ENCODE results near the gene GRB10.

GRB10 gene

DNA sequence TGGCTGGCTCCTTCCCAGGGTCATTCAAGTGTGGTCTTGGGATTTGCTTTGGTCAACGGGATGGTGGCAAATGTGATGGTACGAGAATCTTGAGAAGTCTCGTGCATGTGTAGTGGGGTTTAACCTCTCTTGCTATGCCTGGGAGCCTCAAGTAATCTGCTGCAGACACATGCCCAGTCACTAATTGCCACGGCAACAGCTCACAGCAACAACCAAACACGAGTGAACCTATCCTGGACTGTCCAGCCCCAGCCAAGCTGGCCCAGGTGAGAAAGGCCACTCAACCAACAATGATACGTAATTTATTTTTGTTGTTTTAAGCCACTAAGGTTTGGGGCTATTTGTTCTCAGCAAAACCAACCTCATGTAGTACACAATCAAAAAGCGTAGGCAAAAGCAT lies 179.4 kb downstream of the GRB10 start:
- ATAC-seq = no peak
- no peak for TF ChIP-seq OSR1 (CRISPR knock-in tag; IDR thresholded peaks at IDR 0.05)
- TF ChIP-seq BACH2 (CRISPR knock-in tag; IDR thresholded peaks at IDR 0.05; ENCODE audit: borderline replicate concordance) = no peak
- TF ChIP-seq, protein P1, sequence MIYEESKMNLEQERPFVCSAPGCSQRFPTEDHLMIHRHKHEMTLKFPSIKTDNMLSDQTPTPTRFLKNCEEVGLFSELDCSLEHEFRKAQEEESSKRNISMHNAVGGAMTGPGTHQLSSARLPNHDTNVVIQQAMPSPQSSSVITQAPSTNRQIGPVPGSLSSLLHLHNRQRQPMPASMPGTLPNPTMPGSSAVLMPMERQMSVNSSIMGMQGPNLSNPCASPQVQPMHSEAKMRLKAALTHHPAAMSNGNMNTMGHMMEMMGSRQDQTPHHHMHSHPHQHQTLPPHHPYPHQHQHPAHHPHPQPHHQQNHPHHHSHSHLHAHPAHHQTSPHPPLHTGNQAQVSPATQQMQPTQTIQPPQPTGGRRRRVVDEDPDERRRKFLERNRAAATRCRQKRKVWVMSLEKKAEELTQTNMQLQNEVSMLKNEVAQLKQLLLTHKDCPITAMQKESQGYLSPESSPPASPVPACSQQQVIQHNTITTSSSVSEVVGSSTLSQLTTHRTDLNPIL (CRISPR knock-in tag; IDR thresholded peaks at IDR 0.05; ENCODE audit: low read depth) = no peak
- no peak for TF ChIP-seq RARB (CRISPR knock-in tag; IDR thresholded peaks at IDR 0.05)
- no peak for TF ChIP-seq SNAI2 (CRISPR knock-in tag; IDR thresholded peaks at IDR 0.05)
- no peak for TF ChIP-seq ESRRG (CRISPR knock-in tag; IDR thresholded peaks at IDR 0.05)
- TF ChIP-seq, protein P2, sequence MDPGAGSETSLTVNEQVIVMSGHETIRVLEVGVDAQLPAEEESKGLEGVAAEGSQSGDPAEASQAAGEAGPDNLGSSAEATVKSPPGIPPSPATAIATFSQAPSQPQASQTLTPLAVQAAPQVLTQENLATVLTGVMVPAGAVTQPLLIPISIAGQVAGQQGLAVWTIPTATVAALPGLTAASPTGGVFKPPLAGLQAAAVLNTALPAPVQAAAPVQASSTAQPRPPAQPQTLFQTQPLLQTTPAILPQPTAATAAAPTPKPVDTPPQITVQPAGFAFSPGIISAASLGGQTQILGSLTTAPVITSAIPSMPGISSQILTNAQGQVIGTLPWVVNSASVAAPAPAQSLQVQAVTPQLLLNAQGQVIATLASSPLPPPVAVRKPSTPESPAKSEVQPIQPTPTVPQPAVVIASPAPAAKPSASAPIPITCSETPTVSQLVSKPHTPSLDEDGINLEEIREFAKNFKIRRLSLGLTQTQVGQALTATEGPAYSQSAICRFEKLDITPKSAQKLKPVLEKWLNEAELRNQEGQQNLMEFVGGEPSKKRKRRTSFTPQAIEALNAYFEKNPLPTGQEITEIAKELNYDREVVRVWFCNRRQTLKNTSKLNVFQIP (CRISPR knock-in tag; IDR thresholded peaks at IDR 0.05; ENCODE audit: borderline replicate concordance, low read depth) = no peak

DNA sequence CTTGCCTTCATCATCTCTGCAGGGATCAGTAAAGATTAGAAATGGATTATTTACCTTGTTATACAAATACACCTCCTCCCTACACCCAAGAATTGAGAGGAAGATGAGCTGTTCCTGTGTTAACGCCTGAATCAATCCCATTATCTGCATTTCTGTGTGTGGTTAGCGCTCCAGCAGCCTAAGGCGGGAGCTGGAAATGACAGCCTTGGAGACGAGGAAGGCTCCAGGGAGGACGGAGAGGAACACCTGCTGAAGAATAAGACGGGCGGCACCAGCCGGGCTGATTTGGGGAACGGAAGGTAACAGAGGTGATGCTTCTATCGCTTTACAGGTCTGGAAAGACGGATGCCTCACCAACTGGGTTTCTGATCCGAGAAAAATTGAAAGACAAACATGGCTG lies 183.3 kb downstream of the GRB10 start:
- ATAC-seq = no peak
- TF ChIP-seq PPARA (CRISPR knock-in tag; IDR thresholded peaks at IDR 0.05; ENCODE audit: borderline replicate concordance) = no peak
- TF ChIP-seq, protein P3, sequence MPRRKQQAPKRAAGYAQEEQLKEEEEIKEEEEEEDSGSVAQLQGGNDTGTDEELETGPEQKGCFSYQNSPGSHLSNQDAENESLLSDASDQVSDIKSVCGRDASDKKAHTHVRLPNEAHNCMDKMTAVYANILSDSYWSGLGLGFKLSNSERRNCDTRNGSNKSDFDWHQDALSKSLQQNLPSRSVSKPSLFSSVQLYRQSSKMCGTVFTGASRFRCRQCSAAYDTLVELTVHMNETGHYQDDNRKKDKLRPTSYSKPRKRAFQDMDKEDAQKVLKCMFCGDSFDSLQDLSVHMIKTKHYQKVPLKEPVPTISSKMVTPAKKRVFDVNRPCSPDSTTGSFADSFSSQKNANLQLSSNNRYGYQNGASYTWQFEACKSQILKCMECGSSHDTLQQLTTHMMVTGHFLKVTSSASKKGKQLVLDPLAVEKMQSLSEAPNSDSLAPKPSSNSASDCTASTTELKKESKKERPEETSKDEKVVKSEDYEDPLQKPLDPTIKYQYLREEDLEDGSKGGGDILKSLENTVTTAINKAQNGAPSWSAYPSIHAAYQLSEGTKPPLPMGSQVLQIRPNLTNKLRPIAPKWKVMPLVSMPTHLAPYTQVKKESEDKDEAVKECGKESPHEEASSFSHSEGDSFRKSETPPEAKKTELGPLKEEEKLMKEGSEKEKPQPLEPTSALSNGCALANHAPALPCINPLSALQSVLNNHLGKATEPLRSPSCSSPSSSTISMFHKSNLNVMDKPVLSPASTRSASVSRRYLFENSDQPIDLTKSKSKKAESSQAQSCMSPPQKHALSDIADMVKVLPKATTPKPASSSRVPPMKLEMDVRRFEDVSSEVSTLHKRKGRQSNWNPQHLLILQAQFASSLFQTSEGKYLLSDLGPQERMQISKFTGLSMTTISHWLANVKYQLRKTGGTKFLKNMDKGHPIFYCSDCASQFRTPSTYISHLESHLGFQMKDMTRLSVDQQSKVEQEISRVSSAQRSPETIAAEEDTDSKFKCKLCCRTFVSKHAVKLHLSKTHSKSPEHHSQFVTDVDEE (CRISPR knock-in tag; IDR thresholded peaks at IDR 0.05) = no peak
- no peak for TF ChIP-seq TCF4 (CRISPR knock-in tag; IDR thresholded peaks at IDR 0.05; ENCODE audit: borderline replicate concordance)
- no peak for TF ChIP-seq ZC3H10 (CRISPR knock-in tag; IDR thresholded peaks at IDR 0.05)
- TF ChIP-seq, protein P4, sequence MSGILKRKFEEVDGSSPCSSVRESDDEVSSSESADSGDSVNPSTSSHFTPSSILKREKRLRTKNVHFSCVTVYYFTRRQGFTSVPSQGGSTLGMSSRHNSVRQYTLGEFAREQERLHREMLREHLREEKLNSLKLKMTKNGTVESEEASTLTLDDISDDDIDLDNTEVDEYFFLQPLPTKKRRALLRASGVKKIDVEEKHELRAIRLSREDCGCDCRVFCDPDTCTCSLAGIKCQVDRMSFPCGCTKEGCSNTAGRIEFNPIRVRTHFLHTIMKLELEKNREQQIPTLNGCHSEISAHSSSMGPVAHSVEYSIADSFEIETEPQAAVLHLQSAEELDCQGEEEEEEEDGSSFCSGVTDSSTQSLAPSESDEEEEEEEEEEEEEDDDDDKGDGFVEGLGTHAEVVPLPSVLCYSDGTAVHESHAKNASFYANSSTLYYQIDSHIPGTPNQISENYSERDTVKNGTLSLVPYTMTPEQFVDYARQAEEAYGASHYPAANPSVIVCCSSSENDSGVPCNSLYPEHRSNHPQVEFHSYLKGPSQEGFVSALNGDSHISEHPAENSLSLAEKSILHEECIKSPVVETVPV (CRISPR knock-in tag; IDR thresholded peaks at IDR 0.05) = no peak
- TF ChIP-seq TOX (CRISPR knock-in tag; IDR thresholded peaks at IDR 0.05; ENCODE audit: borderline replicate concordance) = no peak
- no peak for TF ChIP-seq ARNTL (CRISPR knock-in tag; IDR thresholded peaks at IDR 0.05; ENCODE audit: borderline replicate concordance, low read depth)
- TF ChIP-seq RARB (CRISPR knock-in tag; IDR thresholded peaks at IDR 0.05) = no peak
- TF ChIP-seq ZNF565 (CRISPR knock-in tag; conservative IDR thresholded peaks at IDR 0.05; ENCODE audit: low read depth) = no peak
- TF ChIP-seq, protein P5, sequence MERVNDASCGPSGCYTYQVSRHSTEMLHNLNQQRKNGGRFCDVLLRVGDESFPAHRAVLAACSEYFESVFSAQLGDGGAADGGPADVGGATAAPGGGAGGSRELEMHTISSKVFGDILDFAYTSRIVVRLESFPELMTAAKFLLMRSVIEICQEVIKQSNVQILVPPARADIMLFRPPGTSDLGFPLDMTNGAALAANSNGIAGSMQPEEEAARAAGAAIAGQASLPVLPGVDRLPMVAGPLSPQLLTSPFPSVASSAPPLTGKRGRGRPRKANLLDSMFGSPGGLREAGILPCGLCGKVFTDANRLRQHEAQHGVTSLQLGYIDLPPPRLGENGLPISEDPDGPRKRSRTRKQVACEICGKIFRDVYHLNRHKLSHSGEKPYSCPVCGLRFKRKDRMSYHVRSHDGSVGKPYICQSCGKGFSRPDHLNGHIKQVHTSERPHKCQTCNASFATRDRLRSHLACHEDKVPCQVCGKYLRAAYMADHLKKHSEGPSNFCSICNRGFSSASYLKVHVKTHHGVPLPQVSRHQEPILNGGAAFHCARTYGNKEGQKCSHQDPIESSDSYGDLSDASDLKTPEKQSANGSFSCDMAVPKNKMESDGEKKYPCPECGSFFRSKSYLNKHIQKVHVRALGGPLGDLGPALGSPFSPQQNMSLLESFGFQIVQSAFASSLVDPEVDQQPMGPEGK (CRISPR knock-in tag; IDR thresholded peaks at IDR 0.05; ENCODE audit: borderline replicate concordance) = no peak
- TF ChIP-seq GLIS3 (CRISPR knock-in tag; IDR thresholded peaks at IDR 0.05) = no peak
- no peak for TF ChIP-seq ESRRG (CRISPR knock-in tag; IDR thresholded peaks at IDR 0.05)
- TF ChIP-seq OSR1 (CRISPR knock-in tag; IDR thresholded peaks at IDR 0.05) = no peak

DNA sequence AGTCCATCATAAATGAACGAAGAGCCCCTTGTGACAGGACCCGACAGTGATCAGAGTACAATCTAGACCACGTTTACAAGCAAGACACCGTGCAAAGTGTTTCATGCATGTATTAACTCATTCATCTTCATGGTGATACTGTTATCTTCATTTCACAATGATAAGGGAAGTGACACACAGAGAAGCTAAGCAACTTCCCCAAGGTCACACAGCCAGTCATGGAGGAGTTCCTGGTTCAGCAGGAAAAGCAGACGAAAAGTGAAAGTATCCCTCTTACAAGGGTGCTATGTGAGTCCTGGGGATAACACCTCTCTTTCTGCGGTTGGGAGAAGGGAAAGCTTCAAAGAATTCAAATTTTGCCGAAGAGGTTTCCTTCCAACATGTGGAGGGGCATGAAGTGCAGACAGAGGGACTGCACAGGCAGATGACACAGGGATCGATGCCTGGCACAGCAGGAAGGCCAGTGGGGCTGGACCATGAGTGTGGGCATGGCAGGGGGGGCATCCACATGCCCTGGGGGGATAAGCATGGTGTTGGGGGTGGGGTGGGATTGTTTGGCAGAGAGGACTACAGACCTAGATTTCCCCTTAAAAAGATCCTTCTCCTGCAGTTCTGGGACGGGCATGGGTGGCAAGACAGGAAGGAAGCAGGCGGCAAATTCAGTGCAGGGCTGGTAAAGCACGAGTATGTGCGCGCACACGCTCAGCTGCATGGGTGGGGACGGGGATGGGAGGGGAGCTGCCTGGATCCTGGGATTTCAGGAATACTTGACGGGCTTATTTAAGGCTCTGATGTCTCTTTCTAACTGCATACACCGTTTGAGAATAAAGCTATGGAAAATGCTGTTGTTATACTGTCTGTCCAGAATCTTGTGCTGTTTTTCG lies 184.0 kb downstream of the GRB10 start:
- ATAC-seq = no peak
- TF ChIP-seq BACH2 (CRISPR knock-in tag; IDR thresholded peaks at IDR 0.05; ENCODE audit: borderline replicate concordance) (no peak), OSR1 (CRISPR knock-in tag; IDR thresholded peaks at IDR 0.05) (no peak)

DNA sequence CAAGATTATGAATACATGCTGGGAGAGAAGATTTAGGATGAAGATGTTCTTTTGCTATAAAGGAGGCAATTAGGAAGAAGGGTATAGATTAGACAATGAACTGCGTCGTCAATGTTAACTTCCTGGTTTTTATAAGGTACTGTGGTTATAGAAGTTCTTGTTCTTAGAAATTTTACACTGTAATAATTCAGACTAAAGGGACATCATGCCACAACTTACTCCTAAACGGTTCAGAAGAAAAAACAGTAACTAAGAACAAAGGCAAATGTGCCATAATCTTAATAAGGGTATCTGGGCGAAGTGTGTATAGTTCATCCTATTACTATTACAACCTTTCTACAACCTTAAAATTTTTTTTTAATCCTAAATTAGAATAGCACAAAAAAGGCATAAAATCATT lies 186.2 kb downstream of the GRB10 start:
- no peak for ATAC-seq
- TF ChIP-seq ISL1 (CRISPR knock-in tag; IDR thresholded peaks at IDR 0.05) (no peak), ARNTL (CRISPR knock-in tag; IDR thresholded peaks at IDR 0.05; ENCODE audit: borderline replicate concordance, low read depth) (no peak), RARB (CRISPR knock-in tag; IDR thresholded peaks at IDR 0.05) (no peak), OSR1 (CRISPR knock-in tag; IDR thresholded peaks at IDR 0.05) (no peak), ZC3H10 (CRISPR knock-in tag; IDR thresholded peaks at IDR 0.05) (no peak)
